IPS-20b (cell line): ENCODE data around the gene LRIT3.
"Not testable (repeated sequence)": the region's sequence is repeated elsewhere in the genome, so short reads cannot be mapped to it uniquely, and the experiment has no call there.

Experiments
- H3K27ac ChIP-seq: one replicate; pipeline ENCODE4 v1.5.1; 2013; ENCODE audit warnings: low read length
- H3K27me3 ChIP-seq: 2 replicates; pipeline ENCODE4 v1.6.1; 2013; ENCODE audit warnings: mild to moderate bottlenecking, low read length, inconsistent platforms; ENCODE audit not compliant: insufficient read depth
- H3K36me3 ChIP-seq: 2 replicates; pipeline ENCODE4 v1.6.1; 2013; ENCODE audit warnings: low read depth, mild to moderate bottlenecking, inconsistent platforms, low read length, moderate library complexity; ENCODE audit not compliant: insufficient read depth
- H3K4me1 ChIP-seq: 2 replicates; pipeline ENCODE4 v1.6.1; 2013; ENCODE audit warnings: mild to moderate bottlenecking, control low read depth, inconsistent platforms, low read length, moderate library complexity; ENCODE audit not compliant: insufficient read depth
- H3K4me3 ChIP-seq: 2 replicates; pipeline ENCODE4 v1.5.1; 2013; ENCODE audit warnings: mild to moderate bottlenecking, low read length, inconsistent platforms
- H3K9ac ChIP-seq: 2 replicates; pipeline ENCODE4 v1.6.1; 2013; ENCODE audit warnings: low read depth, mild to moderate bottlenecking, inconsistent platforms, low read length, moderate library complexity
- H3K9me3 ChIP-seq: 2 replicates; pipeline ENCODE4 v1.6.1; 2013; ENCODE audit warnings: mild to moderate bottlenecking, low read depth, low read length, inconsistent platforms; ENCODE audit not compliant: insufficient read depth

The LRIT3 gene

GRCh38 chr4:109859426-109860300 lies 11.8 kb downstream of the LRIT3 start:
- not testable (repeated sequence) for H3K4me1 ChIP-seq, H3K27ac ChIP-seq, H3K27me3 ChIP-seq, H3K9me3 ChIP-seq, H3K4me3 ChIP-seq, H3K9ac ChIP-seq, H3K36me3 ChIP-seq

GRCh38 chr4:109861271-109861670 lies 13.4 kb downstream of the LRIT3 start:
- H3K4me3 ChIP-seq, result no peak overlapping the region
- peaks cover 5% of the 10 kb centered on the region; the same call in 1 of the 2 replicates for H3K9me3 ChIP-seq
- H3K9ac ChIP-seq, result no peak overlapping the region
- no peaks in the 10 kb centered on the region for H3K36me3 ChIP-seq
- no peaks in the 10 kb centered on the region for H3K4me1 ChIP-seq
- H3K27ac ChIP-seq, result no peak overlapping the region
- no peaks in the 10 kb centered on the region for H3K27me3 ChIP-seq

GRCh38 chr4:109861916-109862511 lies 14.1 kb downstream of the LRIT3 start:
- no peaks in the 10 kb centered on the region for H3K4me1 ChIP-seq
- peaks cover 5% of the 10 kb centered on the region; the same call in 1 of the 2 replicates for H3K9me3 ChIP-seq
- H3K36me3 ChIP-seq, result no peaks in the 10 kb centered on the region
- no peak overlapping the region for H3K9ac ChIP-seq
- no peak overlapping the region for H3K4me3 ChIP-seq
- H3K27ac ChIP-seq, result no peak overlapping the region
- H3K27me3 ChIP-seq, result no peaks in the 10 kb centered on the region

- Histone ChIP-seq H3K9ac (no peak overlapping the region), H3K27me3 (no peaks in the 10 kb centered on the region), H3K9me3 (peaks cover 5% of the 10 kb centered on the region; the same call in 1 of the 2 replicates), H3K36me3 (no peaks in the 10 kb centered on the region), H3K4me3 (no peak overlapping the region), H3K4me1 (no peaks in the 10 kb centered on the region), H3K27ac (no peak overlapping the region)
Observed at GRCh38 chr4:109864134-109864533, 16.2 kb downstream of the LRIT3 start.

- Histone ChIP-seq H3K27me3 (no peaks in the 10 kb centered on the region), H3K36me3 (no peaks in the 10 kb centered on the region), H3K9me3 (no peaks in the 10 kb centered on the region), H3K9ac (no peak overlapping the region), H3K27ac (no peak overlapping the region), H3K4me3 (no peak overlapping the region), H3K4me1 (no peaks in the 10 kb centered on the region)
Observed at GRCh38 chr4:109870061-109870460, 22.2 kb downstream of the LRIT3 start.

GRCh38 chr4:109872065-109872464 lies 24.2 kb downstream of the LRIT3 start:
- Histone ChIP-seq H3K4me1 (no peaks in the 10 kb centered on the region), H3K4me3 (no peak overlapping the region), H3K27me3 (no peaks in the 10 kb centered on the region)

GRCh38 chr4:109872950-109873656 lies 25.2 kb downstream of the LRIT3 start:
- no peak overlapping the region for H3K27ac ChIP-seq
- no peaks in the 10 kb centered on the region for H3K27me3 ChIP-seq
- no peak overlapping the region for H3K4me3 ChIP-seq
- H3K4me1 ChIP-seq, result no peaks in the 10 kb centered on the region
- H3K36me3 ChIP-seq, result no peaks in the 10 kb centered on the region
- no peak overlapping the region for H3K9ac ChIP-seq
- H3K9me3 ChIP-seq, result no peaks in the 10 kb centered on the region

More at GRCh38 chr4:109872065-109872464, 24.2 kb downstream of the LRIT3 start:
- Histone ChIP-seq H3K36me3 (no peaks in the 10 kb centered on the region), H3K9ac (no peak overlapping the region), H3K27ac (no peak overlapping the region), H3K9me3 (no peaks in the 10 kb centered on the region)

- H3K4me3 ChIP-seq, result no peak overlapping the region
- no peaks in the 10 kb centered on the region for H3K27me3 ChIP-seq
- H3K4me1 ChIP-seq, result no peaks in the 10 kb centered on the region
- H3K36me3 ChIP-seq, result no peaks in the 10 kb centered on the region
- H3K9me3 ChIP-seq, result no peaks in the 10 kb centered on the region
- no peak overlapping the region for H3K9ac ChIP-seq
- no peak overlapping the region for H3K27ac ChIP-seq
Observed at GRCh38 chr4:109873791-109874514, 26.0 kb downstream of the LRIT3 start.

GRCh38 chr4:109875106-109875505 lies 27.2 kb downstream of the LRIT3 start:
- Histone ChIP-seq H3K27ac (no peak overlapping the region), H3K27me3 (no peaks in the 10 kb centered on the region), H3K9me3 (no peaks in the 10 kb centered on the region), H3K9ac (no peak overlapping the region), H3K4me3 (no peak overlapping the region), H3K4me1 (no peaks in the 10 kb centered on the region), H3K36me3 (no peaks in the 10 kb centered on the region)

GRCh38 chr4:109875553-109875952 lies 27.6 kb downstream of the LRIT3 start:
- not testable (repeated sequence) for H3K27ac ChIP-seq, H3K27me3 ChIP-seq, H3K36me3 ChIP-seq, H3K9me3 ChIP-seq, H3K4me3 ChIP-seq, H3K4me1 ChIP-seq, H3K9ac ChIP-seq

- H3K27me3 ChIP-seq, result no peaks in the 10 kb centered on the region
- H3K9ac ChIP-seq, result no peak overlapping the region
- H3K27ac ChIP-seq, result no peak overlapping the region
- H3K36me3 ChIP-seq, result no peaks in the 10 kb centered on the region
- no peaks in the 10 kb centered on the region for H3K4me1 ChIP-seq
- no peak overlapping the region for H3K4me3 ChIP-seq
- H3K9me3 ChIP-seq, result no peaks in the 10 kb centered on the region
Observed at GRCh38 chr4:109876634-109877265, 28.8 kb downstream of the LRIT3 start.
